CD4-positive, alpha-beta T cell (primary cell): ENCODE results near the gene TGOLN2. TPM values are rescaled to one million over a fixed set of nuclear protein-coding genes. Genes with fewer than 3 reads are reported as not detected.
A peak's percentile ranks its signal among the peaks of the same experiment; 100 is the strongest.
"Not testable (repeated sequence)": the region's sequence is repeated elsewhere in the genome, so short reads cannot be mapped to it uniquely, and the experiment has no call there.

Experiments used
- ATAC-seq: fragments of 200-7000 bp; cut with Tn5 transposase; one replicate; pipeline ENCODE4 v1.10.0; 2022; ENCODE audit warnings: mild to moderate bottlenecking; ENCODE audit not compliant: poor library complexity
- CTCF ChIA-PET: fragments of 350-600 bp; sonication (Branson Sonifier 250); formaldehyde crosslinking; loops from one replicate; lab custom pipeline; 2021; ENCODE audit warnings: antibody characterized with exemption, inconsistent platforms; lab: Charles Lee
- POLR2A ChIA-PET: fragments of 350-600 bp; sonication (Branson Sonifier 250); formaldehyde crosslinking; loops from one replicate; lab custom pipeline; 2021; ENCODE audit warnings: antibody characterized with exemption, inconsistent platforms; lab: Charles Lee
- DNase-seq, 14 experiments: peaks; one replicate each; pipeline ENCODE4 v3.0.0-alpha.2; 2013 to 2020; ENCODE audit warnings: mixed read lengths in 2 of 14
- H3K27ac ChIP-seq, 2 donors: one replicate each; pipeline versions ENCODE4 v1.5.1 to v1.7.0; 2013; ENCODE audit warnings: low read length in 2 of 2, low read depth in 1 of 2, mild to moderate bottlenecking in 1 of 2
- H3K27me3 ChIP-seq, 2 experiments: 1 replicate in 1 of 2; 2 replicates in 1 of 2; pipeline versions ENCODE4 v1.6.1 to v1.7.0; 2013; ENCODE audit warnings: low read length in 2 of 2, control low read depth in 1 of 2, mild to moderate bottlenecking in 1 of 2, moderate library complexity in 1 of 2; ENCODE audit not compliant: insufficient read depth in 2 of 2, control insufficient read depth in 1 of 2
- H3K36me3 ChIP-seq: one replicate; pipeline ENCODE4 v1.6.1; 2013; ENCODE audit warnings: low read length, control low read depth; ENCODE audit not compliant: insufficient read depth
- H3K4me1 ChIP-seq: one replicate; pipeline ENCODE4 v1.6.1; 2013; ENCODE audit warnings: low read length, control low read depth; ENCODE audit not compliant: insufficient read depth
- H3K4me3 ChIP-seq: one replicate; pipeline ENCODE4 v1.5.1; 2013; ENCODE audit warnings: mild to moderate bottlenecking, low read length, moderate library complexity
- H3K9me3 ChIP-seq, 2 experiments: 1 replicate in 1 of 2; 2 replicates in 1 of 2; pipeline versions ENCODE4 v1.6.1 to v1.7.0; 2013; ENCODE audit warnings: low read length in 2 of 2, mild to moderate bottlenecking in 2 of 2, control low read depth in 1 of 2, moderate library complexity in 1 of 2; ENCODE audit not compliant: control insufficient read depth in 1 of 2, insufficient read depth in 1 of 2
- H3K27ac Mint-ChIP-seq: one replicate; pipeline ENCODE4 v1.8.0; 2020; ENCODE audit warnings: mixed read lengths
- H3K27me3 Mint-ChIP-seq: one replicate; pipeline ENCODE4 v1.8.0; 2021; ENCODE audit warnings: mixed read lengths
- H3K36me3 Mint-ChIP-seq: one replicate; pipeline ENCODE4 v1.8.0; 2021; ENCODE audit warnings: low read depth, mixed read lengths
- H3K4me1 Mint-ChIP-seq: one replicate; pipeline ENCODE4 v1.8.0; 2021; ENCODE audit warnings: low read depth, mixed read lengths
- H3K4me3 Mint-ChIP-seq: one replicate; pipeline ENCODE4 v1.8.0; 2020; ENCODE audit warnings: mild to moderate bottlenecking, mixed read lengths
- H3K9me3 Mint-ChIP-seq: one replicate; pipeline ENCODE4 v1.8.0; 2020; ENCODE audit warnings: mixed read lengths
- CTCF ChIP-seq: fragments of 200-600 bp; IDR thresholded peaks from one replicate; pipeline ENCODE4 v1.8.0; 2022; ENCODE audit warnings: antibody characterized with exemption, mild to moderate bottlenecking
- intact Hi-C, 2 experiments: fragments of 100-400 bp; cut with DNase I in 1 of 2; cut with micrococcal nuclease in 1 of 2; formaldehyde crosslinking; loops; one replicate each; pipeline versions ENCODE4 v1.15.1 to v1.9.0; 2023 to 2025; cut with DNase I, micrococcal nuclease
- total RNA-seq, 174 experiments: library from RNA in 2 of 174; stranded (reverse) in 2 of 174; gene quantifications; one replicate each; pipeline ENCODE4 v1.2.3 and lab custom pipeline; 2021 to 2026

The TGOLN2 gene
- total RNA-seq, 2 experiments from 2014 or later: 172 to 175 TPM

GRCh38 chr2:85330839-85331636 is 3.2 kb upstream of the TGOLN2 start:
- Mint-ChIP-seq H3K9me3 (no peaks in the 10 kb centered on the region), H3K4me3 (peak overlapping the region; percentile 22), H3K36me3 (peaks cover 28% of the 10 kb centered on the region), H3K27ac (no peak overlapping the region), H3K27me3 (no peaks in the 10 kb centered on the region), H3K4me1 (peaks cover 26% of the 10 kb centered on the region)
- Histone ChIP-seq H3K4me3 (no peak overlapping the region), H3K4me1 (peaks cover 10% of the 10 kb centered on the region), H3K27ac (no peak overlapping the region), H3K36me3 (peaks cover 5% of the 10 kb centered on the region), H3K27me3 (no peaks in the 10 kb centered on the region), H3K9me3 (no peaks in the 10 kb centered on the region)
- CTCF ChIA-PET: no interaction called here
- POLR2A ChIA-PET: interaction anchor here (1.4 kb wide), 1 partner anchor 9 kb away, joined by 3 read pairs; no protein-coding TSS in a partner anchor
- no peak for DNase-seq
- intact Hi-C loops: no loop called here
- ATAC-seq: no peak
- no peak for TF ChIP-seq CTCF

- intact Hi-C loops: loop anchor here in 1 of 2 experiments (5.0 kb wide), 2 partner anchors 208 to 223 kb away; partner anchors contain the start of gene MAT2A
- H3K27ac ChIP-seq, H3K9me3 ChIP-seq, H3K4me3 ChIP-seq, H3K9me3 Mint-ChIP-seq, DNase-seq, ATAC-seq, H3K27me3 Mint-ChIP-seq, CTCF ChIA-PET, H3K27me3 ChIP-seq: not testable (repeated sequence)
- POLR2A ChIA-PET: interaction anchor here (1.3 to 4.4 kb wide), 2 partner anchors 25 to 209 kb away, joined by 7 to 63 read pairs; partner anchors contain the start of genes ELMOD3, MAT2A and RETSAT
- Histone ChIP-seq H3K36me3 (peaks cover 14% of the 10 kb centered on the region), H3K4me1 (peaks cover 18% of the 10 kb centered on the region)
- Mint-ChIP-seq H3K27ac (peak overlapping the region; percentile 97), H3K36me3 (peaks cover 40% of the 10 kb centered on the region), H3K4me1 (peaks cover 38% of the 10 kb centered on the region), H3K4me3 (peak overlapping the region; percentile 18)
These were observed 1.9 kb upstream of the TGOLN2 start for GRCh38 chr2:85329701-85330100.

GRCh38 chr2:85329181-85329651 is 1.4 kb upstream of the TGOLN2 start:
- Histone ChIP-seq H3K36me3 (peaks cover 19% of the 10 kb centered on the region), H3K27me3 (no peaks in the 10 kb centered on the region), H3K9me3 (no peaks in the 10 kb centered on the region), H3K4me1 (peaks cover 23% of the 10 kb centered on the region), H3K4me3 (no peak overlapping the region), H3K27ac (no peak overlapping the region)
- CTCF ChIA-PET: no interaction called here
- ATAC-seq (no peak), DNase-seq (no peak)
- Mint-ChIP-seq H3K9me3 (no peaks in the 10 kb centered on the region), H3K4me1 (peaks cover 43% of the 10 kb centered on the region), H3K27me3 (no peaks in the 10 kb centered on the region), H3K4me3 (peak overlapping the region; percentile 18), H3K27ac (peak overlapping the region; percentile 97), H3K36me3 (peaks cover 45% of the 10 kb centered on the region)
- no peak for TF ChIP-seq CTCF
- intact Hi-C loops: loop anchor here in 1 of 2 experiments (5.0 kb wide), 2 partner anchors 208 to 223 kb away; partner anchors contain the start of gene MAT2A
- POLR2A ChIA-PET: interaction anchor here (1.3 to 4.4 kb wide), 5 partner anchors 25 to 524 kb away, joined by 4 to 63 read pairs (median 9); partner anchors contain the start of genes ELMOD3, MAT2A, RETSAT and VAMP8
